ENCODE data around the gene ARHGEF16. TPM values are rescaled to one million over a fixed set of nuclear protein-coding genes. Genes with fewer than 3 reads are reported as not detected.

ARHGEF16 gene
- total RNA-seq, 3 donors from 2014 or later = 0.80 to 16.2 (median 15.1) TPM

DNA sequence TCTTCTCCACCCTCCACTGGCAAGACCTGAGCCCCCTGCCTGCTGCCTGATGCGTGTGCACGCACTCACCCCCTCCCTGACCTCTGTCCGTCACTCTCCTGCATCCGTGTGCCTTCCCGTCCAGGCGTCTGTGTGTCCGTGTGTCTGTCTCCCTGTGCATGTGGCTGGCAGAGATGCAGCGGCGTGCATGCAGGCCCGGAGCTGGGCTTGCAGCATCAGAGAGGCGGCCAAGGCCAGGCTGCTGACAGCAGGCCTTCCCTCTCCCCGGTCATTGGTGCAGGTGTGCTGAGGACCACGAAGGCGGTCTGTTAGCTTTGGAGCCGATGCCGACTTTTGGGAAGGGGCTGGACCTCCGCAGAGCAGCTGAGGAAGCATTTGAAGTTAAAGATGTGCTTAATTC lies 22.8 kb upstream of the ARHGEF16 start:
- no peaks in the 10 kb centered on the region for H3K36me3 ChIP-seq
- no peaks in the 10 kb centered on the region for H3K4me1 ChIP-seq
- no peak overlapping the region for H3K4me3 ChIP-seq
- no peak overlapping the region for H3K27ac ChIP-seq
- no peak for DNase-seq (ENCODE audit: low spot score in 2 of 2)
- intact Hi-C loops (cut with DNase I; ENCODE audit: low total_unique reads) = no loop called here
- TF ChIP-seq POLR2AphosphoS5 (IDR thresholded peaks at IDR 0.05) = no peak
- TF ChIP-seq CTCF (IDR thresholded peaks at IDR 0.05) = no peak
- no peak for TF ChIP-seq POLR2A (IDR thresholded peaks at IDR 0.05)
- peaks cover 0 to 41% of the 10 kb centered on the region in 2 donors for H3K27me3 ChIP-seq
- H3K9me3 ChIP-seq = no peaks in the 10 kb centered on the region

- DNase-seq (ENCODE audit: low spot score in 2 of 2) = no peak
- intact Hi-C loops (cut with DNase I; ENCODE audit: low total_unique reads) = no loop called here
- no peaks in the 10 kb centered on the region for H3K4me1 ChIP-seq
- no peak overlapping the region for H3K4me3 ChIP-seq
- TF ChIP-seq POLR2A (IDR thresholded peaks at IDR 0.05) (no peak), CTCF (IDR thresholded peaks at IDR 0.05) (no peak), POLR2AphosphoS5 (IDR thresholded peaks at IDR 0.05) (no peak)
- H3K27me3 ChIP-seq = peaks cover 0 to 47% of the 10 kb centered on the region in 2 donors
- no peaks in the 10 kb centered on the region for H3K9me3 ChIP-seq
- H3K27ac ChIP-seq = no peak overlapping the region
- H3K36me3 ChIP-seq = no peaks in the 10 kb centered on the region
These were observed 22.2 kb upstream of the ARHGEF16 start for GRCh38 chr1:3432306-3432705.

- Histone ChIP-seq H3K9me3 (no peaks in the 10 kb centered on the region), H3K27me3 (peaks cover 0 to 49% of the 10 kb centered on the region in 2 donors), H3K27ac (no peak overlapping the region), H3K4me3 (no peak overlapping the region), H3K4me1 (no peaks in the 10 kb centered on the region), H3K36me3 (no peaks in the 10 kb centered on the region)
- no peak for TF ChIP-seq POLR2AphosphoS5 (IDR thresholded peaks at IDR 0.05)
- intact Hi-C loops (cut with DNase I; ENCODE audit: low total_unique reads) = no loop called here
- no peak for DNase-seq (ENCODE audit: low spot score in 2 of 2)
These were observed 21.4 kb upstream of the ARHGEF16 start for GRCh38 chr1:3433076-3433475.

- TF ChIP-seq CTCF (IDR thresholded peaks at IDR 0.05) (no peak), POLR2A (IDR thresholded peaks at IDR 0.05) (no peak), POLR2AphosphoS5 (IDR thresholded peaks at IDR 0.05) (no peak)
- intact Hi-C loops (cut with DNase I; ENCODE audit: low total_unique reads) = no loop called here
- DNase-seq (ENCODE audit: low spot score in 2 of 2) = no peak
These were observed 20.7 kb upstream of the ARHGEF16 start for GRCh38 chr1:3433596-3434320.

DNA sequence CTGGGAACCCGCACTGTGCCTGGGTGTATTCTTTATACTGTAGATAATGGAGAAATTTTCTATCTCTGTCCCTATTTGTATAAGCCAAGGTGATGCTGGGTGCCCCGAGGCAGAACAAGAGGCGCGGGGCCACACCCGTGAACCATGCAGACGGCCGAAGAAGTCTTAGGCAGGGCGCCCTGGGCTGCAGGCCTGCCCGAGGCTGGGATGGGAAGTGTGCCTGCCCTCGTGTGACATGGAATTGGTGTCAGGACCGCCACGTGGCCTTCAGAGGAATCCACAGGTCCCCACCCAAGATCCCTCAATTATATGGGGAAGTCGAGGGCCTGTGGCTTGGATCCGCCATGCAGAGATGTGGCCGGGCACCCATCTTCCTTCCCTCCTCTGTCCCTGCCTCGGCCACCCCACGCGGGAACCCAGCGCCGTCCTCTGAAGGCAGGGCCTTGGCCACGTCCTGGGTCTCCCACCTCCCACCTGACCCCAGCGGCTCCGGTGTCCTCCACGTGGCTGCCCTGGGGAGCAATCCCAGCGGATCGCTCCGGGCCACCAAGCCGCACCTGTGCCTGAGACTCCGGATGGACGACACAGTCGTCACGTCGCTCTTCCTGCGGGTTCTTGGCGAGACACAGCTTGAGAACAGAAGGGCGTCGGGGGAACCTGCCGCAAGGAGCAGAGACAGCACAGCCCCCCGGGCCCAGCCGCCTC lies 19.9 kb upstream of the ARHGEF16 start:
- no peaks in the 10 kb centered on the region for H3K4me1 ChIP-seq
- intact Hi-C loops (cut with DNase I; ENCODE audit: low total_unique reads) = no loop called here
- no peak overlapping the region for H3K27ac ChIP-seq
- no peak overlapping the region for H3K4me3 ChIP-seq
- H3K27me3 ChIP-seq = peaks cover 0 to 53% of the 10 kb centered on the region in 2 donors
- no peaks in the 10 kb centered on the region for H3K36me3 ChIP-seq
- no peaks in the 10 kb centered on the region for H3K9me3 ChIP-seq
- no peak for DNase-seq (ENCODE audit: low spot score in 2 of 2)
- no peak for TF ChIP-seq POLR2A (IDR thresholded peaks at IDR 0.05)
- TF ChIP-seq CTCF (IDR thresholded peaks at IDR 0.05) = no peak
- TF ChIP-seq POLR2AphosphoS5 (IDR thresholded peaks at IDR 0.05) = no peak

More at GRCh38 chr1:3433596-3434320, 20.7 kb upstream of the ARHGEF16 start:
- H3K9me3 ChIP-seq = no peaks in the 10 kb centered on the region
- no peaks in the 10 kb centered on the region for H3K4me1 ChIP-seq
- no peaks in the 10 kb centered on the region for H3K36me3 ChIP-seq
- peaks cover 0 to 49% of the 10 kb centered on the region in 2 donors for H3K27me3 ChIP-seq
- H3K27ac ChIP-seq = no peak overlapping the region
- H3K4me3 ChIP-seq = no peak overlapping the region

Data from breast epithelium (tissue), 4 donors.